ENCODE measurements around the gene DOCK3. TPM values are rescaled to one million over a fixed set of nuclear protein-coding genes. Genes with fewer than 3 reads are reported as not detected.

The DOCK3 gene
- total RNA-seq, 1 donor, result 0.36 TPM

GRCh38 chr3:51004235-51004634 is 329.5 kb downstream of the DOCK3 start:
- no peaks in the 10 kb centered on the region for H3K4me1 ChIP-seq (ENCODE audit: insufficient read depth, low read length)
- no peaks in the 10 kb centered on the region for H3K9me3 ChIP-seq (ENCODE audit: low read depth, low read length)
- no peak for TF ChIP-seq CTCF (IDR thresholded peaks at IDR 0.05; ENCODE audit: extremely low read depth, low read depth, low read length)
- no peak overlapping the region for H2AFZ ChIP-seq (ENCODE audit: low read length)
- H3K27ac ChIP-seq (ENCODE audit: low read depth, low read length), result no peak overlapping the region
- DNase-seq (ENCODE audit: insufficient read length, low spot score, missing footprints), result no peak
- H3K4me3 ChIP-seq (ENCODE audit: insufficient read depth, low read length), result no peak overlapping the region
- H3K4me2 ChIP-seq (ENCODE audit: insufficient read depth, low read length), result no peak overlapping the region
- no peaks in the 10 kb centered on the region for H3K79me2 ChIP-seq (ENCODE audit: insufficient read depth, low read length)
- no peaks in the 10 kb centered on the region for H3K36me3 ChIP-seq (ENCODE audit: insufficient read depth, low read length)
- H3K27me3 ChIP-seq (ENCODE audit: insufficient read depth, low read length), result no peaks in the 10 kb centered on the region
- H4K20me1 ChIP-seq (ENCODE audit: insufficient read depth, low read length), result no peaks in the 10 kb centered on the region

GRCh38 chr3:51024121-51024520 is 349.4 kb downstream of the DOCK3 start:
- Histone ChIP-seq H3K36me3 (ENCODE audit: insufficient read depth, low read length) (no peaks in the 10 kb centered on the region), H3K27me3 (ENCODE audit: insufficient read depth, low read length) (no peaks in the 10 kb centered on the region)
- DNase-seq (ENCODE audit: insufficient read length, low spot score, missing footprints), result no peak

GRCh38 chr3:51024765-51025632 is 350.3 kb downstream of the DOCK3 start:
- Histone ChIP-seq H3K27me3 (ENCODE audit: insufficient read depth, low read length) (no peaks in the 10 kb centered on the region), H3K27ac (ENCODE audit: low read depth, low read length) (no peak overlapping the region), H3K4me2 (ENCODE audit: insufficient read depth, low read length) (no peak overlapping the region), H3K9me3 (ENCODE audit: low read depth, low read length) (no peaks in the 10 kb centered on the region), H3K79me2 (ENCODE audit: insufficient read depth, low read length) (no peaks in the 10 kb centered on the region), H3K4me3 (ENCODE audit: insufficient read depth, low read length) (no peak overlapping the region), H4K20me1 (ENCODE audit: insufficient read depth, low read length) (no peaks in the 10 kb centered on the region), H3K36me3 (ENCODE audit: insufficient read depth, low read length) (no peaks in the 10 kb centered on the region), H3K4me1 (ENCODE audit: insufficient read depth, low read length) (no peaks in the 10 kb centered on the region), H2AFZ (ENCODE audit: low read length) (no peak overlapping the region)
- DNase-seq (ENCODE audit: insufficient read length, low spot score, missing footprints), result no peak
- no peak for TF ChIP-seq CTCF (IDR thresholded peaks at IDR 0.05; ENCODE audit: extremely low read depth, low read depth, low read length)

More at GRCh38 chr3:51024121-51024520, 349.4 kb downstream of the DOCK3 start:
- Histone ChIP-seq H3K4me1 (ENCODE audit: insufficient read depth, low read length) (no peaks in the 10 kb centered on the region), H3K79me2 (ENCODE audit: insufficient read depth, low read length) (no peaks in the 10 kb centered on the region), H4K20me1 (ENCODE audit: insufficient read depth, low read length) (no peaks in the 10 kb centered on the region), H2AFZ (ENCODE audit: low read length) (no peak overlapping the region), H3K27ac (ENCODE audit: low read depth, low read length) (no peak overlapping the region), H3K4me3 (ENCODE audit: insufficient read depth, low read length) (no peak overlapping the region), H3K4me2 (ENCODE audit: insufficient read depth, low read length) (no peak overlapping the region), H3K9me3 (ENCODE audit: low read depth, low read length) (no peaks in the 10 kb centered on the region)
- TF ChIP-seq CTCF (IDR thresholded peaks at IDR 0.05; ENCODE audit: extremely low read depth, low read depth, low read length), result no peak

- TF ChIP-seq CTCF (IDR thresholded peaks at IDR 0.05; ENCODE audit: extremely low read depth, low read depth, low read length), result no peak
- Histone ChIP-seq H3K4me3 (ENCODE audit: insufficient read depth, low read length) (no peak overlapping the region), H3K79me2 (ENCODE audit: insufficient read depth, low read length) (no peaks in the 10 kb centered on the region), H3K4me1 (ENCODE audit: insufficient read depth, low read length) (no peaks in the 10 kb centered on the region), H4K20me1 (ENCODE audit: insufficient read depth, low read length) (no peaks in the 10 kb centered on the region), H3K27me3 (ENCODE audit: insufficient read depth, low read length) (no peaks in the 10 kb centered on the region), H3K4me2 (ENCODE audit: insufficient read depth, low read length) (no peak overlapping the region), H3K36me3 (ENCODE audit: insufficient read depth, low read length) (no peaks in the 10 kb centered on the region), H2AFZ (ENCODE audit: low read length) (no peak overlapping the region), H3K9me3 (ENCODE audit: low read depth, low read length) (no peaks in the 10 kb centered on the region), H3K27ac (ENCODE audit: low read depth, low read length) (no peak overlapping the region)
- DNase-seq (ENCODE audit: insufficient read length, low spot score, missing footprints), result no peak
These were observed 356.9 kb downstream of the DOCK3 start for GRCh38 chr3:51031666-51032065.

Measured in osteoblast (primary cell).